ENCODE measurements around the gene SMAD3. TPM values are rescaled to one million over a fixed set of nuclear protein-coding genes. Genes with fewer than 3 reads are reported as not detected.

Gene SMAD3
- total and polyA plus RNA-seq, 2 of the 8 experiments (the other 6 are each of a cell fraction or from before 2014, with no cell fraction given), result 10.1 to 12.4 TPM

GRCh38 chr15:67074886-67075229 is 9.5 kb downstream of the SMAD3 start:
- H3K79me2 ChIP-seq (ENCODE audit: control insufficient read depth in 1 of 2, insufficient read depth in 2 of 2, low read length in 2 of 2), result peaks cover 0 to 20% of the 10 kb centered on the region in 2 experiments; a peak in 2 of 4 replicates
- H2BK15ac ChIP-seq (ENCODE audit: low read length), result no peak overlapping the region
- 84% methylated on average over 1 of the region's 1 CpG; no CpG with 5 or more reads in 1 of the 2 experiments for WGBS, 2 experiments (ENCODE audit: extremely low coverage in 1 of 2, insufficient coverage in 1 of 2, insufficient read length in 1 of 2, insufficient replicate concordance in 2 of 2, low coverage in 1 of 2, low lambda C conversion rate in 2 of 2, missing lambda C conversion rate in 1 of 2)
- no peak overlapping the region for H3K56ac ChIP-seq (replicated peaks; ENCODE audit: insufficient read length, low read depth, low read length)
- H3K4me3 ChIP-seq (ENCODE audit: extremely low read depth in 1 of 4, insufficient read depth in 2 of 4, low read depth in 3 of 4, low read length in 4 of 4), result no peak overlapping the region
- no peaks in the 10 kb centered on the region for H3K27me3 ChIP-seq (replicated peaks in 1 of 4; ENCODE audit: control insufficient read depth in 3 of 4, extremely low read depth in 1 of 4, insufficient read depth in 3 of 4, low read length in 3 of 4)
- no peak overlapping the region for H4K91ac ChIP-seq (replicated peaks; ENCODE audit: insufficient read length, low read length)
- H3K18ac ChIP-seq (ENCODE audit: extremely low read depth, low read length), result no peak overlapping the region
- no peaks in the 10 kb centered on the region for H4K20me1 ChIP-seq (replicated peaks in 1 of 2; ENCODE audit: control insufficient read depth in 1 of 2, insufficient read depth in 2 of 2, low read length in 2 of 2)
- no peak overlapping the region for H3K9ac ChIP-seq (replicated peaks in 1 of 4; ENCODE audit: extremely low read depth in 1 of 4, low read depth in 3 of 4, low read length in 3 of 4)
- H3K9me3 ChIP-seq (ENCODE audit: insufficient read depth in 2 of 2, low read depth in 1 of 2, low read length in 1 of 2), result no peaks in the 10 kb centered on the region
- no peak overlapping the region for H2BK120ac ChIP-seq (replicated peaks; ENCODE audit: low read depth, low read length)
- CTCF ChIA-PET (ENCODE audit: partially characterized antibody), result no interaction called here
- no peak overlapping the region for H2AK5ac ChIP-seq (ENCODE audit: low read depth, low read length)
- DNase-seq (ENCODE audit: low read depth in 1 of 2, low spot score in 2 of 2), result no peak
- H2AFZ ChIP-seq (ENCODE audit: low read length), result no peak overlapping the region
- no peaks in the 10 kb centered on the region for H3K36me3 ChIP-seq (ENCODE audit: control insufficient read depth in 2 of 4, insufficient read depth in 4 of 4, low read length in 3 of 4)
- H3K4ac ChIP-seq (replicated peaks; ENCODE audit: insufficient read length, low read depth, low read length), result no peak overlapping the region
- no peak overlapping the region for H3K27ac ChIP-seq (ENCODE audit: low read depth, low read length)
- no peak overlapping the region for H2BK12ac ChIP-seq (ENCODE audit: low read depth, low read length)
- no peak for FAIRE-seq
- POLR2A ChIA-PET (ENCODE audit: partially characterized antibody), result no interaction called here
- H2BK20ac ChIP-seq (ENCODE audit: low read length), result no peak overlapping the region
- no peak overlapping the region for H4K8ac ChIP-seq (ENCODE audit: extremely low read depth, insufficient read depth, low read length)
- H4K5ac ChIP-seq (ENCODE audit: insufficient read length, low read depth, low read length), result no peak overlapping the region
- H3K4me2 ChIP-seq (ENCODE audit: insufficient read depth in 1 of 2, low read depth in 2 of 2, low read length in 2 of 2), result no peak overlapping the region
- peaks cover 7% of the 10 kb centered on the region; the same call in 1 of the 2 replicates for H3K79me1 ChIP-seq (ENCODE audit: low read depth, low read length)
- H2BK5ac ChIP-seq (ENCODE audit: low read depth, low read length), result no peak overlapping the region
- TF ChIP-seq SUZ12 (IDR thresholded peaks at IDR 0.05; ENCODE audit: low read length) (no peak), NRF1 (IDR thresholded peaks at IDR 0.05; ENCODE audit: low read depth, low read length) (no peak), TCF12 (IDR thresholded peaks at IDR 0.05; ENCODE audit: low read depth, low read length) (no peak), CREB1 (IDR thresholded peaks at IDR 0.05) (no peak)
- no peaks in the 10 kb centered on the region for H3K23me2 ChIP-seq (ENCODE audit: low read depth, low read length)
- peaks cover 0 to 11% (median 7%) of the 10 kb centered on the region in 4 experiments; a peak in 5 of 7 replicates for H3K4me1 ChIP-seq (replicated peaks in 1 of 4; ENCODE audit: control insufficient read depth in 3 of 4, insufficient read depth in 4 of 4, low read length in 3 of 4)
- H3K23ac ChIP-seq (ENCODE audit: insufficient read length), result no peak overlapping the region
- H3K14ac ChIP-seq (ENCODE audit: insufficient read length), result no peak overlapping the region

Measured in H1 (cell line).